BLaER1 treated with 17β-estradiol and CSF1 and Interleukin-3, amounts not matched to agents 10 nM and 100 nM (cell line): ENCODE data around the gene TBC1D9B.

Experiments used
- H3K27ac ChIP-seq, 11 experiments: shearing (Covaris generic); formaldehyde crosslinking; 2 replicates each; pipeline ENCODE4 v1.8.1; 2022
- H3K27me3 ChIP-seq, 11 experiments: shearing (Covaris generic); formaldehyde crosslinking; 2 replicates each; pipeline ENCODE4 v1.8.1; 2022
- H3K36me3 ChIP-seq, 11 experiments: shearing (Covaris generic); formaldehyde crosslinking; 2 replicates each; pipeline ENCODE4 v1.8.1; 2022
- H3K4me1 ChIP-seq, 10 experiments: shearing (Covaris generic); formaldehyde crosslinking; 2 replicates each; pipeline ENCODE4 v1.8.1; 2022
- H3K4me2 ChIP-seq, 11 experiments: shearing (Covaris generic); formaldehyde crosslinking; 2 replicates each; pipeline ENCODE4 v1.8.1; 2022
- H3K4me3 ChIP-seq, 10 experiments: shearing (Covaris generic); formaldehyde crosslinking; 2 replicates each; pipeline ENCODE4 v1.8.1; 2022
- H3K9ac ChIP-seq, 11 experiments: shearing (Covaris generic); formaldehyde crosslinking; 2 replicates each; pipeline ENCODE4 v1.8.1; 2022
- H3K9me3 ChIP-seq, 11 experiments: shearing (Covaris generic); formaldehyde crosslinking; replicated peaks in 1 of 11; 2 replicates each; pipeline ENCODE4 v1.8.1; 2022
- H4K20me1 ChIP-seq, 11 experiments: shearing (Covaris generic); formaldehyde crosslinking; 2 replicates each; pipeline ENCODE4 v1.8.1; 2022
- Cebpa-rat ChIP-seq, 11 experiments: shearing (Covaris generic); IDR thresholded peaks; 2 replicates each; pipeline ENCODE4 v1.8.1; 2022

The TBC1D9B gene

DNA sequence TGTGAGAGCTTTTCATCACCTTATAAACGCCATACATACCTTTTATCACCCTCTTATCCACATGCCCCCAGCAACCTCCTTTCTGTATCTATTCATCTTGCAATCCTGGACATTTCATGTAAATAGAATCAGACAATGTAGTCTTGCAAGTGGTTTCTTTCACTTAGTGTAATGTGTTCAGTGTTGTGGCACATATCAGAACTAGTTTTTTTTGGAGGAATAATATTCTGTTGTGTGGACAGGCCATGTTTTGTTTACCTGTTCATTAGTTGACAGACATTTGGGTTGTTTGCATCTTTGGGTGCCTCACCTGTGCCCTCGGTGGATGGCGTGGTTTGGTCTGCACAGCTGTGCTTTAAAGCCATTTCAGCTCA is 85.7 kb downstream of the TBC1D9B start:
- Histone ChIP-seq H3K36me3 (peaks cover 47 to 53% (median 48%) of the 10 kb centered on the region in 11 experiments), H3K27me3 (peaks cover 7 to 17% (median 16%) of the 10 kb centered on the region in 11 experiments), H4K20me1 (peaks cover 50 to 68% (median 63%) of the 10 kb centered on the region in 11 experiments), H3K9me3 (no peaks in the 10 kb centered on the region), H3K9ac (peak overlapping the region; percentile 91 to 99 (median 98); a peak in 21 of 22 replicates), H3K27ac (peak overlapping the region in 5 of 11 experiments; percentile 89 to 98 (median 97); a peak in 4 of 22 replicates), H3K4me1 (peaks cover 49 to 88% (median 59%) of the 10 kb centered on the region in 10 experiments), H3K4me3 (peak overlapping the region; percentile 87 to 100 (median 98)), H3K4me2 (peak overlapping the region; percentile 89 to 100 (median 98))
- TF ChIP-seq Cebpa-rat (IDR thresholded peaks at IDR 0.05) = no peak

GRCh38 chr5:179821298-179822058 is 86.2 kb downstream of the TBC1D9B start:
- TF ChIP-seq Cebpa-rat (IDR thresholded peaks at IDR 0.05) = no peak
- H4K20me1 ChIP-seq = peaks cover 50 to 68% (median 57%) of the 10 kb centered on the region in 11 experiments
- no peaks in the 10 kb centered on the region for H3K9me3 ChIP-seq
- H3K4me3 ChIP-seq = peak overlapping the region; percentile 87 to 100 (median 98)
- peaks cover 50 to 88% (median 60%) of the 10 kb centered on the region in 10 experiments for H3K4me1 ChIP-seq
- peak overlapping the region; percentile 89 to 100 (median 98) for H3K4me2 ChIP-seq
- peaks cover 41 to 47% (median 43%) of the 10 kb centered on the region in 11 experiments for H3K36me3 ChIP-seq
- H3K27ac ChIP-seq = peak overlapping the region; percentile 89 to 98 (median 94)
- peak overlapping the region; percentile 91 to 99 (median 98) for H3K9ac ChIP-seq
- peaks cover 13 to 22% (median 21%) of the 10 kb centered on the region in 11 experiments for H3K27me3 ChIP-seq

- Histone ChIP-seq H3K36me3 (peaks cover 33 to 45% (median 41%) of the 10 kb centered on the region in 11 experiments), H3K9ac (peak within 1 kb of the TSS; percentile 91 to 99 (median 98)), H3K4me2 (peak within 1 kb of the TSS; percentile 89 to 100 (median 98)), H3K27me3 (peaks cover 19 to 30% (median 29%) of the 10 kb centered on the region in 11 experiments), H4K20me1 (peaks cover 44 to 68% (median 49%) of the 10 kb centered on the region in 11 experiments), H3K4me1 (peaks cover 50 to 81% (median 59%) of the 10 kb centered on the region in 10 experiments), H3K27ac (peak within 1 kb of the TSS; percentile 89 to 98 (median 94)), H3K9me3 (no peaks in the 10 kb centered on the region), H3K4me3 (peak within 1 kb of the TSS; percentile 87 to 100 (median 98))
- no peak for TF ChIP-seq Cebpa-rat (IDR thresholded peaks at IDR 0.05)
Measured at GRCh38 chr5:179820483-179821297, 87.0 kb downstream of the TBC1D9B start, which contains the start of gene SQSTM1. TSS of gene SQSTM1 (plus strand) at chr5:179820905. CDS start at chr5:179820937, 32 bp downstream.

DNA sequence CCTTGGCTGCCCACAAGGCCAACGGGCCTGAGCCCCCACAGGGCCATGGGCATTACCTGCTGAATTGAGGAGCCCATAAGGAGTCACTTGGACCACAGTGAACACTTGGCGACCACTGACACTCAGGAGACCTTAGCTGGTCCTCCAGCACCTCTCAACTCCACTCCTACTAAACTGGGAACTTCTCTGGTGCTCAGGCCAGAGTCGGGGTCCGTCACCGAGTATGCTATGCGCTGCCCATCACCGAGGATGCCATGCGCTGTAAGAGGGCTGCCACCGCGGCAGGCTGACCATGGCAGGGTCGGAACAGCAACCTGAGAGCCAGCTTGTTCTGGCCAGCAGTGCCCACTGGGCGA is 87.6 kb downstream of the TBC1D9B start:
- peak overlapping the region; percentile 89 to 98 (median 94) for H3K27ac ChIP-seq
- peaks cover 19 to 34% (median 32%) of the 10 kb centered on the region in 11 experiments for H3K27me3 ChIP-seq
- H3K9me3 ChIP-seq = no peaks in the 10 kb centered on the region
- H3K4me2 ChIP-seq = peak overlapping the region; percentile 89 to 100 (median 98)
- peaks cover 50 to 77% (median 59%) of the 10 kb centered on the region in 10 experiments for H3K4me1 ChIP-seq
- H3K9ac ChIP-seq = peak overlapping the region; percentile 91 to 99 (median 98)
- peaks cover 38 to 66% (median 43%) of the 10 kb centered on the region in 11 experiments for H4K20me1 ChIP-seq
- TF ChIP-seq Cebpa-rat (IDR thresholded peaks at IDR 0.05) = no peak
- H3K4me3 ChIP-seq = peak overlapping the region; percentile 87 to 100 (median 98)
- peaks cover 27 to 44% (median 40%) of the 10 kb centered on the region in 11 experiments for H3K36me3 ChIP-seq

GRCh38 chr5:179819296-179820126 is 88.2 kb downstream of the TBC1D9B start:
- TF ChIP-seq Cebpa-rat (IDR thresholded peaks at IDR 0.05) = no peak
- Histone ChIP-seq H3K9me3 (no peaks in the 10 kb centered on the region), H3K4me2 (peak overlapping the region; percentile 89 to 100 (median 98)), H3K4me1 (peaks cover 50 to 71% (median 59%) of the 10 kb centered on the region in 10 experiments), H3K36me3 (peaks cover 26 to 41% (median 39%) of the 10 kb centered on the region in 11 experiments), H3K9ac (peak overlapping the region; percentile 91 to 99 (median 98)), H3K4me3 (peak overlapping the region; percentile 41 to 100 (median 98); a peak in 18 of 20 replicates), H3K27ac (peak overlapping the region; percentile 89 to 98 (median 94)), H3K27me3 (peaks cover 19 to 34% (median 32%) of the 10 kb centered on the region in 11 experiments), H4K20me1 (peaks cover 32 to 60% (median 37%) of the 10 kb centered on the region in 11 experiments)

DNA sequence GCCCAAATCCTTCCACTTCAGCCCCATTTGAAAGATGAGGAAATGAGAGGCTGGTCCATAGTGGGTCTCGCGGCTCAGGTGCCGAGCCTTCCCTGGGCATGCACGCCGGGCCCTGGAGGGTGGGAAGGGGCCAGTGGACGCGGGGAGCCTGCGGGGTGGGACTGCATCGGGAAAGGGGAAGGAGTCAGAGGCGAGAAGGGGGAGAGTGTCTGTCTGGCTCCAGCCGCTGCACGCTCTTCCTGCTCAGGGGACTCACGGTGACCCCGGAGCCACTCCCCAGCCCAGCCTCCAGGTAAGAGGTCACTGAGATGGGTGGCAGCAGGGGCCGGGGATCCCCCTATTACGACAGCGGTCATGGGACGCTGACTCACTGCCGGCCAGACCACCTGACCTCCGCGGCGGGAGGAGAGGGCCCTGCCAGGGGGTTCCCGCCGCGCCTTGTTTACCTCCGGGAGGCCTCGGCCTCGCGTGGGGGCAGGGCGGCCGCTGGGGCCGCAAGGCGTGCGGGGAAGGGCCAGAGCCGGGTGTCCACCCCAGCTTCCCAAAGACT is 88.9 kb downstream of the TBC1D9B start:
- peaks cover 26 to 53% (median 31%) of the 10 kb centered on the region in 11 experiments for H4K20me1 ChIP-seq
- peak overlapping the region; percentile 89 to 100 (median 98) for H3K4me2 ChIP-seq
- H3K9ac ChIP-seq = peak overlapping the region; percentile 91 to 99 (median 98)
- H3K4me1 ChIP-seq = peaks cover 50 to 64% (median 59%) of the 10 kb centered on the region in 10 experiments
- peak overlapping the region; percentile 89 to 98 (median 94) for H3K27ac ChIP-seq
- H3K27me3 ChIP-seq = peaks cover 19 to 34% (median 32%) of the 10 kb centered on the region in 11 experiments
- H3K36me3 ChIP-seq = peaks cover 25 to 41% (median 37%) of the 10 kb centered on the region in 11 experiments
- no peaks in the 10 kb centered on the region for H3K9me3 ChIP-seq
- peak overlapping the region; percentile 41 to 100 (median 93); a peak in 18 of 20 replicates for H3K4me3 ChIP-seq
- peak in 1 of 11 experiments; percentile 35; a peak in 1 of 22 replicates for TF ChIP-seq Cebpa-rat (IDR thresholded peaks at IDR 0.05)

DNA sequence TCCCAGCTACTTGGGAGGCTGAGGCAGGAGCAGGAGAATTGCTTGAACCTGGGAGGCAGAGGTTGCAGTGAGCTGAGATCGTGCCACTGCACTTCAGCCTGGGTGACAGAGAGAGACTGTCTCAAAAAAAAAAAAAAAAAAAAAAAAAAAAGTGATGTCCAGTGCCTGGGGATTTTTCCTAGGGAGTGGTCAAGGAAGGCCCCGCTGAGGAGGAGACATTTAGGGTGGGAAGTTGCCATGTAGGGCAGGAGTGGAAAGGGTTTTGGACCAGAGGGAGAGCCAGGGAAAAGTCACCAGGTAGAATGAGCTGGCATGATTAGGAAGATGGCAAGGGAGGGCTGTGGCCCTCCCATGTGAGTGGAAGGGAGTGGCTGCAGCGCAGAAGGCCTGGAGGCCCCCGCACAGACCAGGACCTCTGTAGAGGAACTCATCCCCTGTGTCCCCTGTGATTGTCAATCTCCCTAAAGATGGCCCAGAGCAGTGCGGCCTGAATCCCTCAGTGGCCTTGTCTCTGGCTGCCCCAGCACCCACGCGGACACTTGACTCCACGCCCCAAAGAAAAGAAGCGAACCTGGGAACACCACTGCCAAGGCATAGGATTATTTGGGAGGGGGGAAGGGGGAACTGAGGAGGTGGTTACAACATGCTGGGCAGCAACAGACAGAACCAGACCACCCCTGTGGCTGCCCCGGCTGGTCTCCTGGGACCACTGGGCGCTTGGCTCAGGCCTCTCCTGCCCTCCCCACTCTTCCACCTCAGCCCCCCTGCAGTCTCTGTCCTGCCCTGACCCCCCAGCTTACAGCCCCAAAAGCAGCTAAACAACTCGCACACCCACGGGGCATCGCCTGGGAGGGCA is 89.6 kb downstream of the TBC1D9B start:
- Histone ChIP-seq H3K36me3 (peaks cover 22 to 41% (median 37%) of the 10 kb centered on the region in 11 experiments), H3K9me3 (no peaks in the 10 kb centered on the region), H3K9ac (peak overlapping the region; percentile 91 to 99 (median 98)), H3K4me1 (peaks cover 50 to 57% (median 55%) of the 10 kb centered on the region in 10 experiments), H3K4me3 (peak overlapping the region; percentile 41 to 100 (median 93); a peak in 16 of 20 replicates), H3K27ac (peak overlapping the region; percentile 89 to 98 (median 94)), H4K20me1 (peaks cover 19 to 46% (median 23%) of the 10 kb centered on the region in 11 experiments), H3K4me2 (peak overlapping the region; percentile 89 to 100 (median 98)), H3K27me3 (peaks cover 19 to 34% (median 32%) of the 10 kb centered on the region in 11 experiments)
- TF ChIP-seq Cebpa-rat (IDR thresholded peaks at IDR 0.05) = no peak
